HFFc6 (cell line): ENCODE data around the gene ABCB8. TPM values are rescaled to one million over a fixed set of nuclear protein-coding genes. Genes with fewer than 3 reads are reported as not detected.

ENCODE experiments used
- DNase-seq: peaks from one replicate; pipeline ENCODE4 v3.0.0-alpha.2; 2018
- H3K27ac Mint-ChIP-seq: 2 replicates; pipeline ENCODE4 v1.8.0; 2020; ENCODE audit warnings: mild to moderate bottlenecking, mixed read lengths
- H3K27me3 Mint-ChIP-seq: 2 replicates; pipeline ENCODE4 v1.8.0; 2021; ENCODE audit warnings: mild to moderate bottlenecking, moderate library complexity, mixed read lengths; ENCODE audit not compliant: insufficient read depth
- H3K36me3 Mint-ChIP-seq: 2 replicates; pipeline ENCODE4 v1.8.0; 2021; ENCODE audit warnings: low read depth, mixed read lengths
- H3K4me1 Mint-ChIP-seq: 2 replicates; pipeline ENCODE4 v1.8.0; 2020; ENCODE audit warnings: low read depth, mixed read lengths
- H3K4me3 Mint-ChIP-seq: 2 replicates; pipeline ENCODE4 v1.8.0; 2020; ENCODE audit warnings: mild to moderate bottlenecking, moderate library complexity, mixed read lengths
- H3K9me3 Mint-ChIP-seq: 2 replicates; pipeline ENCODE4 v1.8.0; 2020; ENCODE audit warnings: mild to moderate bottlenecking, mixed read lengths
- CTCF ChIP-seq: fragments of 200-600 bp; sonication (generic); IDR thresholded peaks from 2 replicates; pipeline ENCODE4 v1.5.0; 2021; ENCODE audit warnings: antibody characterized with exemption, mild to moderate bottlenecking
- total RNA-seq, 6 experiments: library from RNA; stranded (reverse); fragmentation: NEBNext Ultra II Directional; extraction: Animal tissue kit (Norgen Biotek cat#: 25700); gene quantifications; 2 replicates in 1 of 6; 3 replicates in 5 of 6; pipeline ENCODE4 v1.2.3, GENCODE V29; 2021

Gene ABCB8
- total RNA-seq, 6 experiments from 2014 or later, result 31.9 to 36.3 (median 33.2) TPM

- peaks cover 7% of the 10 kb centered on the region for H3K27me3 Mint-ChIP-seq
- no peaks in the 10 kb centered on the region for H3K9me3 Mint-ChIP-seq
- H3K36me3 Mint-ChIP-seq, result no peaks in the 10 kb centered on the region; the same call in 1 of the 2 replicates
- H3K4me3 Mint-ChIP-seq, result peak overlapping the region; percentile 89
- H3K4me1 Mint-ChIP-seq, result peaks cover 53% of the 10 kb centered on the region
- no peak for TF ChIP-seq CTCF
- H3K27ac Mint-ChIP-seq, result peak overlapping the region; percentile 49; the same call in 1 of the 2 replicates
- DNase-seq, result no peak
These were observed 55.5 kb downstream of the ABCB8 start for GRCh38 chr7:151083824-151084160.

GRCh38 chr7:151085329-151085690 is 57.1 kb downstream of the ABCB8 start:
- Mint-ChIP-seq H3K4me3 (peak overlapping the region; percentile 85), H3K9me3 (no peaks in the 10 kb centered on the region), H3K27ac (peak overlapping the region; percentile 42), H3K4me1 (peaks cover 55% of the 10 kb centered on the region), H3K36me3 (no peaks in the 10 kb centered on the region; the same call in none of the 2 replicates), H3K27me3 (peaks cover 8% of the 10 kb centered on the region)
- no peak for TF ChIP-seq CTCF
- peak; percentile 38 for DNase-seq

- Mint-ChIP-seq H3K27me3 (peaks cover 8% of the 10 kb centered on the region), H3K36me3 (no peaks in the 10 kb centered on the region; the same call in none of the 2 replicates), H3K27ac (peak within 1 kb of the TSS; percentile 87), H3K9me3 (no peaks in the 10 kb centered on the region), H3K4me3 (peak within 1 kb of the TSS; percentile 92), H3K4me1 (peaks cover 58% of the 10 kb centered on the region)
- TF ChIP-seq CTCF, result 0 out of 2 replicates have a peak, but pooled peaks have one; percentile 10
- peak; percentile 83 for DNase-seq
These were observed 57.7 kb downstream of the ABCB8 start, which contains the start of gene AGAP3 for GRCh38 chr7:151085691-151086620. Gene AGAP3 (plus strand): TSS chr7:151086475. CDS start chr7:151086742, 267 bp downstream.

- Mint-ChIP-seq H3K4me3 (peak overlapping the region; percentile 92), H3K27ac (peak overlapping the region; percentile 87), H3K4me1 (peaks cover 62% of the 10 kb centered on the region), H3K27me3 (peaks cover 8% of the 10 kb centered on the region), H3K36me3 (no peaks in the 10 kb centered on the region; the same call in none of the 2 replicates), H3K9me3 (no peaks in the 10 kb centered on the region)
- no peak for TF ChIP-seq CTCF
- DNase-seq, result peak; percentile 36
These were observed 58.6 kb downstream of the ABCB8 start for GRCh38 chr7:151086802-151087244.

GRCh38 chr7:151087245-151088018 is 59.2 kb downstream of the ABCB8 start:
- Mint-ChIP-seq H3K27me3 (peaks cover 8% of the 10 kb centered on the region), H3K9me3 (no peaks in the 10 kb centered on the region), H3K4me3 (peak overlapping the region; percentile 92), H3K36me3 (no peaks in the 10 kb centered on the region; the same call in none of the 2 replicates), H3K27ac (peak overlapping the region; percentile 95), H3K4me1 (peaks cover 58% of the 10 kb centered on the region)
- TF ChIP-seq CTCF, result peak; percentile 72
- DNase-seq, result peak; percentile 35
